ENCODE results near the gene ZFAND3. TPM values are rescaled to one million over a fixed set of nuclear protein-coding genes. Genes with fewer than 3 reads are reported as not detected.

Gene ZFAND3
- total RNA-seq, 1 donor from 2014 or later: 84.4 TPM

- H3K9me3 Mint-ChIP-seq (ENCODE audit: unreplicated experiment): peaks cover 4% of the 10 kb centered on the region
- no peaks in the 10 kb centered on the region for H3K27me3 Mint-ChIP-seq (ENCODE audit: unreplicated experiment)
- H3K36me3 Mint-ChIP-seq (ENCODE audit: unreplicated experiment): peaks cover 27% of the 10 kb centered on the region
- no peak for DNase-seq (ENCODE audit: extremely low spot score, unreplicated experiment)
- no peak overlapping the region for H3K27ac Mint-ChIP-seq (ENCODE audit: unreplicated experiment)
- H3K4me3 Mint-ChIP-seq (ENCODE audit: unreplicated experiment): no peak overlapping the region
- TF ChIP-seq CTCF (IDR thresholded peaks at IDR 0.05): no peak
- H3K4me1 Mint-ChIP-seq (ENCODE audit: unreplicated experiment): peaks cover 48% of the 10 kb centered on the region
These were observed 258.0 kb downstream of the ZFAND3 start for GRCh38 chr6:38077488-38078030.

GRCh38 chr6:38078671-38079070 lies 259.1 kb downstream of the ZFAND3 start:
- Mint-ChIP-seq H3K4me3 (ENCODE audit: unreplicated experiment) (no peak overlapping the region), H3K9me3 (ENCODE audit: unreplicated experiment) (peaks cover 4% of the 10 kb centered on the region), H3K4me1 (ENCODE audit: unreplicated experiment) (peaks cover 45% of the 10 kb centered on the region), H3K36me3 (ENCODE audit: unreplicated experiment) (peaks cover 34% of the 10 kb centered on the region), H3K27me3 (ENCODE audit: unreplicated experiment) (no peaks in the 10 kb centered on the region), H3K27ac (ENCODE audit: unreplicated experiment) (no peak overlapping the region)
- no peak for DNase-seq (ENCODE audit: extremely low spot score, unreplicated experiment)
- no peak for TF ChIP-seq CTCF (IDR thresholded peaks at IDR 0.05)

GRCh38 chr6:38079107-38079506 lies 259.6 kb downstream of the ZFAND3 start:
- no peak for TF ChIP-seq CTCF (IDR thresholded peaks at IDR 0.05)
- Mint-ChIP-seq H3K9me3 (ENCODE audit: unreplicated experiment) (peaks cover 4% of the 10 kb centered on the region), H3K27ac (ENCODE audit: unreplicated experiment) (no peak overlapping the region), H3K27me3 (ENCODE audit: unreplicated experiment) (no peaks in the 10 kb centered on the region), H3K36me3 (ENCODE audit: unreplicated experiment) (peaks cover 36% of the 10 kb centered on the region), H3K4me3 (ENCODE audit: unreplicated experiment) (no peak overlapping the region), H3K4me1 (ENCODE audit: unreplicated experiment) (peaks cover 45% of the 10 kb centered on the region)
- DNase-seq (ENCODE audit: extremely low spot score, unreplicated experiment): no peak

- Mint-ChIP-seq H3K36me3 (ENCODE audit: unreplicated experiment) (peaks cover 40% of the 10 kb centered on the region), H3K27me3 (ENCODE audit: unreplicated experiment) (no peaks in the 10 kb centered on the region), H3K9me3 (ENCODE audit: unreplicated experiment) (peaks cover 4% of the 10 kb centered on the region), H3K27ac (ENCODE audit: unreplicated experiment) (no peak overlapping the region), H3K4me3 (ENCODE audit: unreplicated experiment) (no peak overlapping the region), H3K4me1 (ENCODE audit: unreplicated experiment) (peaks cover 45% of the 10 kb centered on the region)
- TF ChIP-seq CTCF (IDR thresholded peaks at IDR 0.05): no peak
- DNase-seq (ENCODE audit: extremely low spot score, unreplicated experiment): no peak
These were observed 260.0 kb downstream of the ZFAND3 start for GRCh38 chr6:38079537-38079936.

GRCh38 chr6:38080360-38080759 lies 260.8 kb downstream of the ZFAND3 start:
- Mint-ChIP-seq H3K27me3 (ENCODE audit: unreplicated experiment) (no peaks in the 10 kb centered on the region), H3K27ac (ENCODE audit: unreplicated experiment) (peak overlapping the region; percentile 62)

More at GRCh38 chr6:38080360-38080759, 260.8 kb downstream of the ZFAND3 start:
- DNase-seq (ENCODE audit: extremely low spot score, unreplicated experiment): no peak
- peaks cover 45% of the 10 kb centered on the region for H3K4me1 Mint-ChIP-seq (ENCODE audit: unreplicated experiment)
- no peak for TF ChIP-seq CTCF (IDR thresholded peaks at IDR 0.05)
- peaks cover 37% of the 10 kb centered on the region for H3K36me3 Mint-ChIP-seq (ENCODE audit: unreplicated experiment)
- no peak overlapping the region for H3K4me3 Mint-ChIP-seq (ENCODE audit: unreplicated experiment)
- H3K9me3 Mint-ChIP-seq (ENCODE audit: unreplicated experiment): no peaks in the 10 kb centered on the region
